Spleen (tissue), 7 donors: Measurements from ENCODE around the gene CDC14B.

Source experiments
- CTCF ChIP-seq, 11 experiments: fragments of 200-600 bp in 7 of 11; fragments of 450-650 bp in 4 of 11; sonication (generic) in 4 of 11; IDR thresholded peaks in 8 of 11; conservative IDR thresholded peaks in 3 of 11; 1 replicate in 7 of 11; 2 replicates in 4 of 11; pipeline versions ENCODE4 v1.4.0 to v1.8.0; 2016 to 2021; ENCODE audit warnings: antibody characterized with exemption in 11 of 11, inconsistent platforms in 4 of 11, mild to moderate bottlenecking in 1 of 11
- POLR2A ChIP-seq, 3 donors: fragments of 450-650 bp; IDR thresholded peaks; one replicate each; pipeline ENCODE4 v1.5.1; 2017; ENCODE audit warnings: antibody characterized with exemption in 3 of 3, mild to moderate bottlenecking in 1 of 3
- donor health status: DM: no; HTN: no; CAD: no; lungs with moderate emphysema.
- donor health status: DM: no; HTN: no; CAD: no.
- donor health status: DM: no; HTN: no; CAD: no.

- TF ChIP-seq CTCF (IDR thresholded peaks at IDR 0.05 in 8 of 11, conservative IDR thresholded peaks at IDR 0.05 in 3 of 11) (no peak), POLR2A (IDR thresholded peaks at IDR 0.05) (no peak)
These were observed 126.6 kb downstream of the CDC14B start for GRCh38 chr9:96492993-96493531.
